GM18873 (cell line): ENCODE data around the gene ZNF678.
"Not testable (repeated sequence)": the region's sequence is repeated elsewhere in the genome, so short reads cannot be mapped to it uniquely, and the experiment has no call there.

ENCODE experiments used
- ATAC-seq: cut with Tn5 transposase; IDR thresholded peaks from one replicate; pipeline ENCODE4 v1.9.1; 2021; ENCODE audit warnings: mild to moderate bottlenecking, moderate library complexity, moderate number of reproducible peaks; ENCODE audit not compliant: unreplicated experiment, low FRiP score

The ZNF678 gene

GRCh38 chr1:227549892-227550291, 13.5 kb upstream of the ZNF678 start:
- no peak for ATAC-seq

GRCh38 chr1:227551881-227552280, 11.5 kb upstream of the ZNF678 start:
- not testable (repeated sequence) for ATAC-seq

GRCh38 chr1:227556288-227556687, 7.1 kb upstream of the ZNF678 start:
- no peak for ATAC-seq

GRCh38 chr1:227557962-227558725, 5.2 kb upstream of the ZNF678 start:
- ATAC-seq = no peak

- ATAC-seq = no peak
Measured at GRCh38 chr1:227558732-227559262, 4.6 kb upstream of the ZNF678 start.

- ATAC-seq = no peak
Measured at GRCh38 chr1:227559499-227559898, 3.9 kb upstream of the ZNF678 start.

GRCh38 chr1:227559926-227560325, 3.4 kb upstream of the ZNF678 start:
- ATAC-seq = no peak

GRCh38 chr1:227560393-227561173, 2.8 kb upstream of the ZNF678 start:
- no peak for ATAC-seq

- ATAC-seq = no peak
Measured at GRCh38 chr1:227561241-227561907, 2.0 kb upstream of the ZNF678 start.

GRCh38 chr1:227562037-227562436, 1.3 kb upstream of the ZNF678 start:
- no peak for ATAC-seq

GRCh38 chr1:227562933-227563323, 428 bp upstream of the ZNF678 start:
- ATAC-seq = no peak

GRCh38 chr1:227567256-227567655, 3.9 kb downstream of the ZNF678 start:
- ATAC-seq = no peak

GRCh38 chr1:227568593-227568992, 5.2 kb downstream of the ZNF678 start:
- ATAC-seq = no peak

- no peak for ATAC-seq
Measured at GRCh38 chr1:227572752-227573151, 9.4 kb downstream of the ZNF678 start.

GRCh38 chr1:227574926-227575325, 11.6 kb downstream of the ZNF678 start:
- no peak for ATAC-seq

- no peak for ATAC-seq
Measured at GRCh38 chr1:227576189-227576588, 12.8 kb downstream of the ZNF678 start.

GRCh38 chr1:227577500-227577899, 14.1 kb downstream of the ZNF678 start:
- no peak for ATAC-seq

GRCh38 chr1:227583354-227583753, 20.0 kb downstream of the ZNF678 start:
- ATAC-seq = no peak

GRCh38 chr1:227586733-227587132, 23.4 kb downstream of the ZNF678 start:
- ATAC-seq = no peak

- ATAC-seq = no peak
Measured at GRCh38 chr1:227587968-227588367, 24.6 kb downstream of the ZNF678 start.

- ATAC-seq = not testable (repeated sequence)
Measured at GRCh38 chr1:227588769-227589168, 25.4 kb downstream of the ZNF678 start.
